ENCODE measurements around the gene INMT. TPM values are rescaled to one million over a fixed set of nuclear protein-coding genes. Genes with fewer than 3 reads are reported as not detected.

Gene INMT
- total and polyA plus RNA-seq, 10 of the 15 experiments (the other 5 are each of a cell fraction or from before 2014, with no cell fraction given) = 0.03 to 0.20 (median 0.10) TPM; not detected in 7

DNA sequence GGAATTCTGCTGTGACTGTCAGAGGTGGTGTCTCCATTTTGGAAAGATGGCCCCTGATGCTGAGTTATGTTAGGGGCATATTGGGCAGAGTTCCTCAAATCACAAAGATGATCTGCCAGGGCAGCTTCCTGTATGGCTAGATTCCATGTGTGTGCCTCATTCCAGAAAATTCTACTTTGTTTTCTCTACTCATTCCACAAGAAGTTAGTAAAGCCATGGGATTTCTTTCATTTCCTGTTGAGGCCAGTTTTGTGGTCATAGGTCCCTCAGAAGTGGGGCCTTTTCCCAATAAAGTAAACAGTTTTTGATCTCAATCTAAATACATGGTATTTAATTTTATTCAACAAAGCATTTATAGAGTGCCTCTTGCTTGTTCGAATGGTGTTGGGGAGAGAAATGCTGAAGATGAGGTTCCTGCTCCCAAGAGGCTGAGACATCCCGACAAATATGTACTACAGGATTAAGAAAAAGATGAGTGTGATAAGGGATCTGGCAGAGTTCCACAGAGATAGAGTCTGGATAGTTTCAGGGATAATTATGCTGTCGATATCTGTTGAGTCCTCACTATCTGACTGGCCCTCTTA lies 52.2 kb downstream of the INMT start:
- Histone ChIP-seq H3K4me2 (ENCODE audit: control insufficient read depth, insufficient read depth) (no peak overlapping the region), H3K9me3 (replicated peaks; ENCODE audit: control insufficient read depth, insufficient read depth, low read length) (no peaks in the 10 kb centered on the region), H4K20me1 (ENCODE audit: control insufficient read depth, insufficient read depth) (no peaks in the 10 kb centered on the region), H3K4me3 (no peak overlapping the region), H3K9ac (ENCODE audit: control insufficient read depth, insufficient read depth, low read length) (no peak overlapping the region), H3K36me3 (ENCODE audit: control insufficient read depth in 2 of 2, insufficient read depth in 2 of 2, low read length in 1 of 2) (no peaks in the 10 kb centered on the region), H3K79me2 (ENCODE audit: control insufficient read depth, insufficient read depth, low read length) (no peaks in the 10 kb centered on the region), H3K4me1 (ENCODE audit: control insufficient read depth, insufficient read depth, low read length) (peaks cover 13% of the 10 kb centered on the region), H3K27me3 (replicated peaks in 1 of 2; ENCODE audit: control insufficient read depth in 2 of 2, insufficient read depth in 2 of 2, low read length in 1 of 2) (no peaks in the 10 kb centered on the region), H2AFZ (ENCODE audit: control insufficient read depth, low read depth, low read length) (no peak overlapping the region), H3K27ac (ENCODE audit: control insufficient read depth, insufficient read depth) (no peak overlapping the region)
- SMC1A ChIA-PET (ENCODE audit: uncharacterized antibody, unreplicated experiment) = interaction anchor here (1.4 kb wide), 1 partner anchor 12 kb away, joined by 4 read pairs; no protein-coding TSS in a partner anchor
- POLR2A ChIA-PET = no interaction called here
- intact Hi-C loops (cut with micrococcal nuclease; ENCODE audit: unreplicated experiment) = no loop called here
- ATAC-seq = no peak
- TF ChIP-seq NFIC (IDR thresholded peaks at IDR 0.05; ENCODE audit: low read depth, low read length) (no peak), TARDBP (IDR thresholded peaks at IDR 0.05; ENCODE audit: borderline replicate concordance) (no peak), CHD2 (IDR thresholded peaks at IDR 0.05; ENCODE audit: borderline replicate concordance, low read depth, low read length) (no peak), ETV6 (conservative IDR thresholded peaks at IDR 0.05 in 1 of 2, IDR thresholded peaks at IDR 0.05 in 1 of 2; ENCODE audit: borderline replicate concordance in 1 of 2, low read depth in 1 of 2) (no peak), KDM1A (IDR thresholded peaks at IDR 0.05; ENCODE audit: borderline replicate concordance) (no peak), ZNF622 (IDR thresholded peaks at IDR 0.05) (no peak), RBBP5 (conservative IDR thresholded peaks at IDR 0.05) (no peak), TCF3 (IDR thresholded peaks at IDR 0.05; ENCODE audit: borderline replicate concordance, insufficient read depth, low read depth, low read length) (no peak), CHD4 (IDR thresholded peaks at IDR 0.05) (no peak), FOXM1 (IDR thresholded peaks at IDR 0.05; ENCODE audit: low read depth, low read length) (no peak), CHD1 (IDR thresholded peaks at IDR 0.05; ENCODE audit: low read depth, low read length) (no peak), CREB1 (IDR thresholded peaks at IDR 0.05; ENCODE audit: low read depth) (no peak), STAT1 (conservative IDR thresholded peaks at IDR 0.05) (no peak), NR2C1 (IDR thresholded peaks at IDR 0.05) (no peak), YY1 (IDR thresholded peaks at IDR 0.05; ENCODE audit: low read depth, low read length) (no peak)
- TF ChIP-seq, protein P1, sequence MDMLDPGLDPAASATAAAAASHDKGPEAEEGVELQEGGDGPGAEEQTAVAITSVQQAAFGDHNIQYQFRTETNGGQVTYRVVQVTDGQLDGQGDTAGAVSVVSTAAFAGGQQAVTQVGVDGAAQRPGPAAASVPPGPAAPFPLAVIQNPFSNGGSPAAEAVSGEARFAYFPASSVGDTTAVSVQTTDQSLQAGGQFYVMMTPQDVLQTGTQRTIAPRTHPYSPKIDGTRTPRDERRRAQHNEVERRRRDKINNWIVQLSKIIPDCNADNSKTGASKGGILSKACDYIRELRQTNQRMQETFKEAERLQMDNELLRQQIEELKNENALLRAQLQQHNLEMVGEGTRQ (IDR thresholded peaks at IDR 0.05; ENCODE audit: borderline replicate concordance, low read depth, low read length) = no peak
- TF ChIP-seq, protein P2, sequence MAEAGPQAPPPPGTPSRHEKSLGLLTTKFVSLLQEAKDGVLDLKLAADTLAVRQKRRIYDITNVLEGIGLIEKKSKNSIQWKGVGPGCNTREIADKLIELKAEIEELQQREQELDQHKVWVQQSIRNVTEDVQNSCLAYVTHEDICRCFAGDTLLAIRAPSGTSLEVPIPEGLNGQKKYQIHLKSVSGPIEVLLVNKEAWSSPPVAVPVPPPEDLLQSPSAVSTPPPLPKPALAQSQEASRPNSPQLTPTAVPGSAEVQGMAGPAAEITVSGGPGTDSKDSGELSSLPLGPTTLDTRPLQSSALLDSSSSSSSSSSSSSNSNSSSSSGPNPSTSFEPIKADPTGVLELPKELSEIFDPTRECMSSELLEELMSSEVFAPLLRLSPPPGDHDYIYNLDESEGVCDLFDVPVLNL (IDR thresholded peaks at IDR 0.05; ENCODE audit: low read depth, low read length) = no peak
- TF ChIP-seq, protein P3, sequence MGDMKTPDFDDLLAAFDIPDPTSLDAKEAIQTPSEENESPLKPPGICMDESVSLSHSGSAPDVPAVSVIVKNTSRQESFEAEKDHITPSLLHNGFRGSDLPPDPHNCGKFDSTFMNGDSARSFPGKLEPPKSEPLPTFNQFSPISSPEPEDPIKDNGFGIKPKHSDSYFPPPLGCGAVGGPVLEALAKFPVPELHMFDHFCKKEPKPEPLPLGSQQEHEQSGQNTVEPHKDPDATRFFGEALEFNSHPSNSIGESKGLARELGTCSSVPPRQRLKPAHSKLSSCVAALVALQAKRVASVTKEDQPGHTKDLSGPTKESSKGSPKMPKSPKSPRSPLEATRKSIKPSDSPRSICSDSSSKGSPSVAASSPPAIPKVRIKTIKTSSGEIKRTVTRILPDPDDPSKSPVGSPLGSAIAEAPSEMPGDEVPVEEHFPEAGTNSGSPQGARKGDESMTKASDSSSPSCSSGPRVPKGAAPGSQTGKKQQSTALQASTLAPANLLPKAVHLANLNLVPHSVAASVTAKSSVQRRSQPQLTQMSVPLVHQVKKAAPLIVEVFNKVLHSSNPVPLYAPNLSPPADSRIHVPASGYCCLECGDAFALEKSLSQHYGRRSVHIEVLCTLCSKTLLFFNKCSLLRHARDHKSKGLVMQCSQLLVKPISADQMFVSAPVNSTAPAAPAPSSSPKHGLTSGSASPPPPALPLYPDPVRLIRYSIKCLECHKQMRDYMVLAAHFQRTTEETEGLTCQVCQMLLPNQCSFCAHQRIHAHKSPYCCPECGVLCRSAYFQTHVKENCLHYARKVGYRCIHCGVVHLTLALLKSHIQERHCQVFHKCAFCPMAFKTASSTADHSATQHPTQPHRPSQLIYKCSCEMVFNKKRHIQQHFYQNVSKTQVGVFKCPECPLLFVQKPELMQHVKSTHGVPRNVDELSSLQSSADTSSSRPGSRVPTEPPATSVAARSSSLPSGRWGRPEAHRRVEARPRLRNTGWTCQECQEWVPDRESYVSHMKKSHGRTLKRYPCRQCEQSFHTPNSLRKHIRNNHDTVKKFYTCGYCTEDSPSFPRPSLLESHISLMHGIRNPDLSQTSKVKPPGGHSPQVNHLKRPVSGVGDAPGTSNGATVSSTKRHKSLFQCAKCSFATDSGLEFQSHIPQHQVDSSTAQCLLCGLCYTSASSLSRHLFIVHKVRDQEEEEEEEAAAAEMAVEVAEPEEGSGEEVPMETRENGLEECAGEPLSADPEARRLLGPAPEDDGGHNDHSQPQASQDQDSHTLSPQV (IDR thresholded peaks at IDR 0.05) = no peak
- WGBS (ENCODE audit: insufficient coverage, insufficient replicate concordance, low lambda C conversion rate, missing lambda C conversion rate) = 89% methylated on average over 3 of the region's 3 CpGs
- CTCF ChIA-PET = interaction anchor here (5.2 kb wide), 1 partner anchor 318 kb away, joined by 35 read pairs; no protein-coding TSS in a partner anchor
- no TSS peak for BruUV-seq (replicated peaks)
- in situ Hi-C loops (cut with MboI) = loop anchor here (5.0 kb wide), 2 partner anchors 173 to 318 kb away; no protein-coding TSS in a partner anchor
- FAIRE-seq = no peak
- RAD21 ChIA-PET (ENCODE audit: unreplicated experiment) = interaction anchor here (1.0 kb wide), 1 partner anchor 318 kb away, joined by 3 read pairs; no protein-coding TSS in a partner anchor
- DNase-seq (ENCODE audit: low read depth, low spot score) = no peak
